Loucy (cell line): ENCODE results near the gene DOK1.

ENCODE experiments used
- H2AFZ ChIP-seq: fragments of 200-600 bp; sonication (generic); 2 replicates; pipeline ENCODE4 v1.6.0; 2016; ENCODE audit warnings: antibody characterized with exemption, mild to moderate bottlenecking, low read length, moderate library complexity
- H3F3A ChIP-seq: fragments of 200-600 bp; 2 replicates; pipeline ENCODE4 v1.6.0; 2016; ENCODE audit warnings: antibody characterized with exemption, low read depth, mild to moderate bottlenecking
- H3K27me3 ChIP-seq: fragments of 200-600 bp; sonication (generic); 2 replicates; pipeline ENCODE4 v1.6.1; 2014; ENCODE audit warnings: low read length, mild to moderate bottlenecking; ENCODE audit not compliant: insufficient read depth, poor library complexity, severe bottlenecking
- H3K36me3 ChIP-seq: fragments of 200-600 bp; sonication (generic); 2 replicates; pipeline ENCODE4 v1.6.1; 2016; ENCODE audit warnings: low read length; ENCODE audit not compliant: insufficient read depth
- H3K4me1 ChIP-seq: fragments of 200-600 bp; sonication (generic); 2 replicates; pipeline ENCODE4 v1.5.1; 2014; ENCODE audit warnings: low read length, mild to moderate bottlenecking; ENCODE audit not compliant: insufficient read depth, poor library complexity, severe bottlenecking
- H3K4me2 ChIP-seq: fragments of 200-600 bp; sonication (generic); 2 replicates; pipeline ENCODE4 v1.6.0; 2014; ENCODE audit warnings: antibody characterized with exemption, low read length, low read depth, mild to moderate bottlenecking; ENCODE audit not compliant: poor library complexity, severe bottlenecking
- H3K4me3 ChIP-seq: fragments of 200-600 bp; sonication (generic); 2 replicates; pipeline ENCODE4 v1.5.1; 2014; ENCODE audit warnings: low read length, mild to moderate bottlenecking, mixed read lengths; ENCODE audit not compliant: poor library complexity, severe bottlenecking
- H3K79me2 ChIP-seq: fragments of 200-600 bp; sonication (generic); 2 replicates; pipeline ENCODE4 v1.6.1; 2014; ENCODE audit warnings: low read length; ENCODE audit not compliant: insufficient read depth
- H3K9ac ChIP-seq: fragments of 200-600 bp; sonication (generic); 2 replicates; pipeline ENCODE4 v1.6.0; 2014; ENCODE audit warnings: mild to moderate bottlenecking, low read depth, low read length, moderate library complexity; ENCODE audit not compliant: poor library complexity, severe bottlenecking
- H3K9me2 ChIP-seq: fragments of 200-600 bp; sonication (generic); replicated peaks from 2 replicates; pipeline ENCODE4 v1.6.1; 2016; ENCODE audit warnings: low read depth, low read length, mixed read lengths
- H3K9me3 ChIP-seq: fragments of 200-600 bp; sonication (generic); 2 replicates; pipeline ENCODE4 v1.6.1; 2014; ENCODE audit warnings: mild to moderate bottlenecking, antibody characterized with exemption, low read length, low read depth; ENCODE audit not compliant: insufficient read depth
- H4K20me1 ChIP-seq: fragments of 200-600 bp; sonication (generic); 2 replicates; pipeline ENCODE4 v1.6.0; 2014; ENCODE audit warnings: antibody characterized with exemption, low read length, mild to moderate bottlenecking; ENCODE audit not compliant: insufficient read depth, poor library complexity, severe bottlenecking
- EZH2phosphoT487 ChIP-seq: fragments of 200-600 bp; IDR thresholded peaks from 2 replicates; pipeline ENCODE4 v1.6.1; 2018; ENCODE audit warnings: antibody characterized with exemption, mild to moderate bottlenecking, moderate library complexity, borderline replicate concordance
- TF ChIP-seq, protein P1 (sequence below): fragments of 200-600 bp; sonication (generic); conservative IDR thresholded peaks from 2 replicates; pipeline ENCODE4 v1.5.1; 2014; ENCODE audit warnings: mild to moderate bottlenecking, antibody characterized with exemption, low read length

DOK1 gene

DNA sequence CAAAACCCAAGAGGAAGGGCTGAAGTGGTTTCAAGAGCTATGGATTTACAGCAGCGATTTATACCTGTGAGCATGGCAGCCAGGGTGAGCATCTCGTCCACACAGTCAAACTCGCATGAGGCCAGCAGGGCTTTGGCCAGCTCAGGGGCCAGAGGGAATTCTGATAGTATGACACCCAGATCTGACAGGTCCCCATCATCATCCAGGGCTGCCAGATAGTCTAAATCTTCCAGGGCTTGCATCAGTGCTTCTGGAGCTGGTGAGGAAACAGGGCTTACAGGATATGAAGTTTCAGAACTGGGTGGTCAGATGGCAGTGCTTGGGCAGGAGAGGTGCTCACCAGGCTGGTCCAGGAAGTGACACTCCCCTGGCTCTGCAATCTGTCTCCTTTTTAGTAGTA, 32.0 kb upstream of the DOK1 start:
- Histone ChIP-seq H3K27me3 (no peaks in the 10 kb centered on the region), H3K9ac (no peak overlapping the region), H3K4me3 (no peak overlapping the region), H2AFZ (no peak overlapping the region), H3K79me2 (peaks cover 10% of the 10 kb centered on the region; the same call in 1 of the 2 replicates), H3F3A (0 out of 2 replicates have a peak, but pooled peaks cover 3% of the 10 kb centered on the region), H3K9me2 (no peaks in the 10 kb centered on the region), H3K36me3 (peaks cover 17% of the 10 kb centered on the region; the same call in 1 of the 2 replicates), H3K4me1 (peaks cover 8% of the 10 kb centered on the region), H3K4me2 (no peak overlapping the region), H3K9me3 (no peaks in the 10 kb centered on the region), H4K20me1 (peaks cover under 1% of the 10 kb centered on the region)
- TF ChIP-seq EZH2phosphoT487: no peak
- TF ChIP-seq, protein P1, sequence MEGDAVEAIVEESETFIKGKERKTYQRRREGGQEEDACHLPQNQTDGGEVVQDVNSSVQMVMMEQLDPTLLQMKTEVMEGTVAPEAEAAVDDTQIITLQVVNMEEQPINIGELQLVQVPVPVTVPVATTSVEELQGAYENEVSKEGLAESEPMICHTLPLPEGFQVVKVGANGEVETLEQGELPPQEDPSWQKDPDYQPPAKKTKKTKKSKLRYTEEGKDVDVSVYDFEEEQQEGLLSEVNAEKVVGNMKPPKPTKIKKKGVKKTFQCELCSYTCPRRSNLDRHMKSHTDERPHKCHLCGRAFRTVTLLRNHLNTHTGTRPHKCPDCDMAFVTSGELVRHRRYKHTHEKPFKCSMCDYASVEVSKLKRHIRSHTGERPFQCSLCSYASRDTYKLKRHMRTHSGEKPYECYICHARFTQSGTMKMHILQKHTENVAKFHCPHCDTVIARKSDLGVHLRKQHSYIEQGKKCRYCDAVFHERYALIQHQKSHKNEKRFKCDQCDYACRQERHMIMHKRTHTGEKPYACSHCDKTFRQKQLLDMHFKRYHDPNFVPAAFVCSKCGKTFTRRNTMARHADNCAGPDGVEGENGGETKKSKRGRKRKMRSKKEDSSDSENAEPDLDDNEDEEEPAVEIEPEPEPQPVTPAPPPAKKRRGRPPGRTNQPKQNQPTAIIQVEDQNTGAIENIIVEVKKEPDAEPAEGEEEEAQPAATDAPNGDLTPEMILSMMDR: no peak

DNA sequence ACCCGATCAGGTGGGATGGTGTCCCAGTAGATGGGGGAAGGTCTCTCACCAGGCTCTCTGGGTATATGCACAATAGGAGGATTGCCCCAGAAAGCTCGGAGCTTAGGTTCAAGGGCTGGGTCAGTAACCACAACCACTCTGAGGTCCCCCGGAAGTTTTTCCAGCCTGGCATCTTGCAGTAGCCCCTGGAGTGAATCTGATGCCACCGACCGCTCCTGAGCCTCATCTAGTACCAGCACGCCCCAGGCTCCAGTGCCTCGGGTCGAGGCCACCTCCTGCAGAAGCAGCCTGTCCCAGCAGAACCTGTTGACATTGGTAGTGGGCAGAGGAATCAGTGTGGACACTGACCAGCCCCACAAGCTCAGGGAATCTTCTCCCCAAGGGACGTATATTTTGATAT, 30.5 kb upstream of the DOK1 start:
- Histone ChIP-seq H3K4me2 (no peak overlapping the region), H3K4me1 (peaks cover 20% of the 10 kb centered on the region), H3K9me2 (no peaks in the 10 kb centered on the region), H3K27me3 (no peaks in the 10 kb centered on the region), H3K9me3 (no peaks in the 10 kb centered on the region), H3K79me2 (peaks cover 25% of the 10 kb centered on the region), H2AFZ (no peak overlapping the region), H4K20me1 (peaks cover 16% of the 10 kb centered on the region), H3K4me3 (no peak overlapping the region), H3K36me3 (peaks cover 17% of the 10 kb centered on the region; the same call in 1 of the 2 replicates), H3F3A (0 out of 2 replicates have a peak, but pooled peaks cover 3% of the 10 kb centered on the region), H3K9ac (no peak overlapping the region)
- TF ChIP-seq, protein P1: no peak
- TF ChIP-seq EZH2phosphoT487: no peak

DNA sequence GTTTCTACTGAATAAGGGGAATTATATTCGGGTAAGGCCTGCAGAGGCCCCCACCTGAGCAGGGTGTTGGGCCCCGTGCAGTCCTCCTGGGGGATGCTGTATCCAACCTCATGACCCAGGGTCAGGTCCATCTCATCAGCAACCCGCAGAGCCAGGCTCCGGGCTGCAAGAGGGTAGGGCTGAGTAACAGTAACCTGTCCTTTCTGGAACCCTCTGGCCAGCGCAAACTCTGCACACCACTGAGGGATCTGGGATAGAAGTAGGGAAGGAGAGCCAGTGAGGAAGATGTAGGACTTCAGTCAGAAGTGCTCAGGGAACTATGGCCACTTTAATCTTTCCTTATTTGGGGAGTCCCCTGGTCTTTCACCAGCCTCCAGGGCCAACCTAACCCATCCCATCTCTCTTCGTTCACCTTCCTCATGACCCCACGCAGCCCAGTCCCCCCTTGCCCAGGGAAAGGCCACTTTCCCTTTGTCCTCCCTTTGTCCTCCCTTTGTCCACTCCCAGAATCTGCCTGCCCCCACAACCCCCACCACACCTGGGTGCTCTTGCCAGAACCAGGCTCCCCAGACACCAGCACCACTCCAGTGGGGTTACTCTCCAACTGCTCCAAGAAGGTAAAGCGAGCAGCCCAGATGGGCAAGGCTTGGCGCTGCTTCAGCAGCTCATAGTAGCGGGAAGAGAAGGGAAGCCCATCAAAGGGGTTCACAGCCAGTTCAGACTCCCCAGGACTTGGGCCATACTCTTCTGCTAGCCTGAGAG, 29.4 kb upstream of the DOK1 start:
- Histone ChIP-seq H2AFZ (no peak overlapping the region), H4K20me1 (peaks cover 18% of the 10 kb centered on the region), H3F3A (0 out of 2 replicates have a peak, but pooled peaks cover 3% of the 10 kb centered on the region), H3K79me2 (peaks cover 34% of the 10 kb centered on the region), H3K9me2 (no peaks in the 10 kb centered on the region), H3K4me3 (no peak overlapping the region), H3K9me3 (no peaks in the 10 kb centered on the region), H3K36me3 (peaks cover 17% of the 10 kb centered on the region; the same call in 1 of the 2 replicates), H3K9ac (no peak overlapping the region), H3K4me2 (no peak overlapping the region), H3K4me1 (peaks cover 20% of the 10 kb centered on the region), H3K27me3 (peaks cover 2% of the 10 kb centered on the region)
- TF ChIP-seq, protein P1: no peak
